GM12878 (cell line): ENCODE results near the gene ROBO1. TPM values are rescaled to one million over a fixed set of nuclear protein-coding genes. Genes with fewer than 3 reads are reported as not detected.
A peak's percentile ranks its signal among the peaks of the same experiment; 100 is the strongest.

Experiments used
- BMI1 ChIP-seq: fragments of 450-650 bp; IDR thresholded peaks from 2 replicates; pipeline ENCODE4 v1.6.1; 2016; ENCODE audit warnings: mild to moderate bottlenecking, moderate library complexity, borderline replicate concordance
- CHD4 ChIP-seq: fragments of 200-600 bp; sonication (generic); IDR thresholded peaks from 2 replicates; pipeline ENCODE4 v1.6.1; 2016; ENCODE audit warnings: mild to moderate bottlenecking
- CTCF ChIP-seq, 3 experiments: IDR thresholded peaks in 2 of 3; conservative IDR thresholded peaks in 1 of 3; 2 replicates each; pipeline ENCODE4 v1.5.1; 2011; ENCODE audit warnings: low read depth in 3 of 3, low read length in 3 of 3, mild to moderate bottlenecking in 3 of 3, control low read depth in 2 of 3, moderate library complexity in 2 of 3, inconsistent platforms in 1 of 3, mixed read lengths in 1 of 3; ENCODE audit not compliant: control insufficient read depth in 2 of 3, insufficient read depth in 1 of 3; ENCODE audit errors: extremely low read depth in 1 of 3
- EGR1 ChIP-seq, 2 experiments: IDR thresholded peaks; 1 replicate in 1 of 2; 2 replicates in 1 of 2; pipeline ENCODE4 v1.6.1; 2011 to 2012; ENCODE audit warnings: low read depth in 2 of 2, low read length in 2 of 2, borderline replicate concordance in 1 of 2, mild to moderate bottlenecking in 1 of 2, moderate library complexity in 1 of 2
- HSF1 ChIP-seq: fragments of 150-350 bp; IDR thresholded peaks from 2 replicates; pipeline ENCODE4 v1.6.1; 2014; ENCODE audit warnings: mild to moderate bottlenecking, low read depth, low read length
- KLF5 ChIP-seq: fragments of 450-650 bp; IDR thresholded peaks from 2 replicates; pipeline ENCODE4 v1.6.1; 2014; ENCODE audit warnings: mild to moderate bottlenecking; ENCODE audit not compliant: partially characterized antibody
- MEF2B ChIP-seq: fragments of 450-650 bp; IDR thresholded peaks from 2 replicates; pipeline ENCODE4 v1.6.1; 2018; ENCODE audit warnings: mild to moderate bottlenecking, moderate library complexity; ENCODE audit not compliant: partially characterized antibody, poor library complexity, severe bottlenecking
- MTA2 ChIP-seq: fragments of 450-650 bp; IDR thresholded peaks from 2 replicates; pipeline ENCODE4 v1.6.1; 2016; ENCODE audit warnings: low read depth, mild to moderate bottlenecking, moderate library complexity
- MXI1 ChIP-seq: fragments of 150-350 bp; IDR thresholded peaks from 2 replicates; pipeline ENCODE4 v1.6.1; 2011; ENCODE audit warnings: low read depth, mild to moderate bottlenecking, inconsistent platforms, low read length, improper control_type of control experiment
- POLR2AphosphoS5 ChIP-seq: IDR thresholded peaks from 2 replicates; pipeline ENCODE4 v1.6.1; 2011; ENCODE audit warnings: mild to moderate bottlenecking, low read length, inconsistent platforms
- REST ChIP-seq: IDR thresholded peaks from 2 replicates; pipeline ENCODE4 v1.6.1; 2012; ENCODE audit warnings: mild to moderate bottlenecking, low read depth, low read length
- SIN3A ChIP-seq: IDR thresholded peaks from 2 replicates; pipeline ENCODE4 v1.6.1; 2012; ENCODE audit warnings: low read depth, low read length, improper control_type of control experiment
- SMAD1 ChIP-seq: fragments of 450-650 bp; IDR thresholded peaks from 2 replicates; pipeline ENCODE4 v1.6.1; 2018; ENCODE audit warnings: mild to moderate bottlenecking, low read depth; ENCODE audit not compliant: partially characterized antibody
- SMC3 ChIP-seq: IDR thresholded peaks from 2 replicates; pipeline ENCODE4 v1.6.1; 2011; ENCODE audit warnings: low read length, improper control_type of control experiment, borderline replicate concordance
- SRF ChIP-seq, 2 experiments: IDR thresholded peaks; 2 replicates each; pipeline ENCODE4 v1.6.1; 2011; ENCODE audit warnings: low read depth in 2 of 2, low read length in 2 of 2, mild to moderate bottlenecking in 1 of 2, moderate library complexity in 1 of 2
- SUZ12 ChIP-seq: fragments of 200-600 bp; sonication (generic); IDR thresholded peaks from one replicate; pipeline ENCODE4 v1.6.1; 2018; ENCODE audit warnings: antibody characterized with exemption, mild to moderate bottlenecking; ENCODE audit not compliant: unreplicated experiment
- TAF1 ChIP-seq: IDR thresholded peaks from 2 replicates; pipeline ENCODE4 v1.6.1; 2011; ENCODE audit warnings: mild to moderate bottlenecking, low read depth, low read length, borderline replicate concordance
- WRNIP1 ChIP-seq: IDR thresholded peaks from 2 replicates; pipeline ENCODE4 v1.6.1; 2011; ENCODE audit warnings: low read depth, low read length, improper control_type of control experiment, borderline replicate concordance
- ZBTB11 ChIP-seq: fragments of 450-650 bp; formaldehyde crosslinking; IDR thresholded peaks from 2 replicates; pipeline ENCODE4 v1.5.0; 2022; ENCODE audit warnings: mild to moderate bottlenecking, missing genetic modification characterization
- ZSCAN29 ChIP-seq: fragments of 450-650 bp; IDR thresholded peaks from 2 replicates; pipeline ENCODE4 v1.6.1; 2017; ENCODE audit warnings: mild to moderate bottlenecking, moderate library complexity
- polyA plus RNA-seq, 11 experiments: library from polyadenylated mRNA; depleted of rRNA in 4 of 11; unstranded in 6 of 11; stranded (reverse) in 5 of 11; fragments of >200 nt; fragmentation: Nextera tagmentation in 4 of 11; fragmentation: Illumina TruSeq in 1 of 11; extraction: Ambion mirVana in 4 of 11; extraction: Trizol in 1 of 11; gene quantifications; 1 replicate in 1 of 11; 2 replicates in 10 of 11; pipeline versions ENCODE4 v1.2.1 to v1.2.3, GENCODE V29; 2011 to 2016; ENCODE audit warnings: inconsistent platforms in 2 of 11, missing spikeins in 2 of 11, low read depth in 1 of 11
- total RNA-seq, 4 experiments: library from RNA; depleted of rRNA in 3 of 4; stranded (reverse); fragments of >200 nt in 3 of 4; fragmentation: Illumina TruSeq in 1 of 4; extraction: Trizol in 1 of 4; gene quantifications; 2 replicates each; pipeline versions ENCODE4 v1.2.1 to v1.2.3, GENCODE V29; 2013 to 2021

ROBO1 gene
- total and polyA plus RNA-seq, 10 of the 15 experiments (the other 5 are each of a cell fraction or from before 2014, with no cell fraction given) = 0.29 to 46.5 (median 1.2) TPM

GRCh38 chr3:78633626-78634025 lies 1134.2 kb downstream of the ROBO1 start (continued):
- TF ChIP-seq ZBTB11 (CRISPR knock-in tag) = no peak
- no peak for TF ChIP-seq SUZ12
- TF ChIP-seq SIN3A = no peak
- TF ChIP-seq CTCF (IDR thresholded peaks at IDR 0.05 in 2 of 3, conservative IDR thresholded peaks at IDR 0.05 in 1 of 3; ENCODE audit: control insufficient read depth in 2 of 3, extremely low read depth in 1 of 3, insufficient read depth in 1 of 3, low read depth in 3 of 3, low read length in 3 of 3) = no peak
- peak; percentile 91 for TF ChIP-seq MTA2
- TF ChIP-seq TAF1 = no peak
- no peak for TF ChIP-seq REST
- no peak for TF ChIP-seq MEF2B
- no peak for TF ChIP-seq EGR1 (IDR thresholded peaks at IDR 0.05; ENCODE audit: borderline replicate concordance in 1 of 2, low read depth in 2 of 2, low read length in 2 of 2)
- no peak for TF ChIP-seq WRNIP1
- no peak for TF ChIP-seq SMC3
- no peak for TF ChIP-seq KLF5
- TF ChIP-seq SMAD1 = no peak
- TF ChIP-seq HSF1 = no peak
- no peak for TF ChIP-seq MXI1
- peak; percentile 56; the same call in 1 of the 2 replicates for TF ChIP-seq BMI1
- TF ChIP-seq CHD4 = no peak
- no peak for TF ChIP-seq SRF (IDR thresholded peaks at IDR 0.05; ENCODE audit: low read depth in 2 of 2, low read length in 2 of 2)
- no peak for TF ChIP-seq ZSCAN29
- TF ChIP-seq POLR2AphosphoS5 = no peak
